Hair follicle dermal papilla cell (primary cell): Measurements from ENCODE around the gene SLBP. TPM values are rescaled to one million over a fixed set of nuclear protein-coding genes. Genes with fewer than 3 reads are reported as not detected.

Experiments used
- small RNA-seq: library from RNA; depleted of rRNA; stranded (forward); fragments of <200 nt; gene quantifications from one replicate; pipeline ENCODE3, GENCODE V24; 2012
- total RNA-seq: library from RNA; depleted of rRNA; stranded (reverse); fragments of >200 nt; gene quantifications from 2 replicates; pipeline ENCODE4 v1.2.3, GENCODE V29; 2012

Gene SLBP
- 38.9 and 39.2 TPM in 2 replicates for total RNA-seq

DNA sequence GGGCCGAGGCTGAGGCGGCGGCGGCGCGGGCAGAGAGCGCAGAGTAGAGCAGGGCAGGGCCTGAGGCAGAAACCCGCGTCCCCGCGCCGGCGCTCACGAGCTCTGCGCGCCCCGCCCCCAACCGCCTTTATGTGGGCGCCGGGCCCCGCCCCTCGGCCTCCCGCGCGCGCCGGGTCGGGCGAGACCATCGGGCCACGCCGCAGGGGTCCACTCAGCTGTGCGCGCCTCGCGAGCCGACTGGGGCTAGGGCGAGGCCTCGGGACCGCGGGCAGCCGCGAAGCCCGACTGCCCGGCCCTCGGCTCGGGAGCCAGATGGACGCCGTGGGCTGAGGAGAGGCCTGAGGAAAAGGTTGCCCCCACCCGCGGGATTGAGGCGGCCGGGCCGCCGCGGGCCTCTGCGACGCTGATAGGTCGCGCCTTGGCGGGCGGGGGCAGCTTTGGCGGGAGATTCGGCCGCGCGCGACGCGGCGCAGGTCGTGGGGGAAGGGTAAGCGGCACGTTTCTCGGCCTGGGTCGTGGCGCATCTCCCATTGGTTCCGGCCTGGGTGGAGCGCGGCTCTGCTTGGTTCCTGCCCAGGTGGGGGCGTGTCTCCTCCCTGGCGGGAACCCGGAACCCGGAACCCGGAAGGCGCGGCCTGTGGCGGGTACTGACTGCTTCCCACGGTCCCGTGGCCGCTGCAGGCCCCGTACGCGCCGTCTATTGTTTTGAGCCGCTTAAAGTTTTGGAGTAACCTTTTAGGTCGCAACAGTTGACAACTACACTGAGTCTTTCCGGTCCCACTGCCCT, at the start of gene SLBP:
TSS of gene SLBP (minus strand) at position 104 of the 787 bp plus-strand sequence. CDS start 131 bp downstream, outside the sequence.

DNA sequence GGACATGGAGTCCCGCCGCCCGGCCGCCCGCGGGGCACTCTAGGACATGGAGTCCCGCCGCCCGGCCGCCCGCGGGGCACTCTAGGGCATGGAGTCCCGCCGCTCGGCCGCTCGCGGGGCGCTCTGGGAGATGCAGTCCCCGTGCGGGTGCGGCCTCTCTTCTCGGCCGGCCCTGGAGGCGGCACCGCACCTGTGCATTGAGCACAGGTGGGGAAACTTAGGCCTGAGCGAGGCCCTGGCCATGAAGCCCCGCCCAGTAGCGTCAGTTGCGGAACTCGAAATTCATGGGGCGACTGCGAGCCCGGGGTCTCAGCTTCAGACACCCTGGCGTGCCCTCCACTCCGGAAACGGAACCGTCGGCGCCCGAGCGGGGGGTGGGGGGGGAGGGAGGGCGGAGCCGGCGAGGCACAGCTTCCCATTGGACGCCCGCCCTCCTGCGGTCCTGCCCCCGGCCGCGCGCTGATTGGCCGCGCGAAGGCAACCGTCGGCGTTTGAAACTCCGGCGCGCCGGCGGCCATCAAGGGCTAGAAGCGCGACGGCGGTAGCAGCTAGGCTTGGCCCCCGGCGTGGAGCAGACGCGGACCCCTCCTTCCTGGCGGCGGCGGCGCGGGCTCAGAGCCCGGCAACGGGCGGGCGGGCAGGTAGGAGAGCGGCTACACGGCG, 9.0 kb upstream of the SLBP start, which contains the start of the genes TACC3 and TMEM129:
TSS of gene TACC3 (plus strand) at position 519 of the 663 bp plus-strand sequence. CDS start 1,901 bp downstream, outside the sequence.
TSS of gene TMEM129 (minus strand) at position 321 of the 663 bp plus-strand sequence. CDS start 486 bp downstream, outside the sequence.

DNA sequence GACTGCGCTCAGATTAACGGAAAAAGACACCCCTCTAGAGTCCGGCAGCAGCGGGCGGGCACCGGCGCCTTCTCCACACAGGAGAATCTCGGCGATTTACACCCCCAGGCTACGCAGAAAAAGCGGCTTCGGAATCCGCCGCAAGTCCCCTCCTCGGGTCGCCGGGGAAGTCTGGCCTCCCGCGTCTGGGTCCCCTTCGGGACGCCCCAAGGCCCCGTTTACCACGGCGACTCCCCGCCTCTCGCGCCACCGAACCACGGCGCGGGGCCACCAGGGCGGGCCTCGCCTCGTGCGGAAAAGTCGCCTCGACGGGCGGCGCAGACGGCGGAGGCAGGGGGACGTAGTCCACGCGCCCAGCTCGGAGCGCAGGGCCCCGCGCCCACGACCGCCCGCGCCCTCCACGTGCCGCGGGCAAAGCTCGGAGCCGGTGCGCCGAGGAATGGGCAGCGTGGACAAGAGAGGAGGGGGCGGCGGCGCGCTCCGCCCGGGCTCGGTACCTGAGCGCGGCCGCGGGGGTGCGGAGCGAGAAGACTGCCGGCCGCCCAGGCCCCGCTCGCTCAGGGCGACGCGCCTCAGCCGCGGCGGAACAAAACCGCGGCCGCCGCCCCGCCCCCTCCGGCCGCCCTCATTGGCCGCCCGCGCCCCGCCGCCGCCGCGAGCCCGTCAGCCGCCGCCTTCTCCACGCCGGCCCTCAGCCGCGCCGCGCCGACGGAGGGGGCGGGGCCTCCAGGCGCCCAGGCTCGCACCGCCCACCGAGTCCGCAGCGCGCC, 28.2 kb downstream of the SLBP start, which contains the start of gene FAM53A:
TSS of gene FAM53A (minus strand) at position 578 of the 770 bp plus-strand sequence. CDS start 15,572 bp downstream, outside the sequence.

Small RNAs within 50 kb of the gene (small RNA-seq; reads per million reads assigned to genes)
- gene RF00019: not detected

Other genes starting within 250 kb of the SLBP start
- 3.7 and 4.0 TPM in 2 replicates for gene FAM53A, start 28.0 kb downstream of the SLBP start, total RNA-seq
- gene TMEM129, start 9.0 kb upstream of the SLBP start, total RNA-seq: 46.7 and 49.7 TPM in 2 replicates
- gene TACC3, start 9.2 kb upstream of the SLBP start, total RNA-seq: 3.2 and 3.3 TPM in 2 replicates
- gene FGFR3, start 81.0 kb upstream of the SLBP start, total RNA-seq: 0.12 and 0.32 TPM in 2 replicates
- gene LETM1, start 143.8 kb upstream of the SLBP start, total RNA-seq: 74.6 and 80.8 TPM in 2 replicates
- 84.3 and 86.0 TPM in 2 replicates for gene NSD2, start 159.1 kb upstream of the SLBP start, total RNA-seq